ENCODE measurements around the gene MELTF. TPM values are rescaled to one million over a fixed set of nuclear protein-coding genes. Genes with fewer than 3 reads are reported as not detected.

MELTF gene
- total RNA-seq, 1 donor from 2014 or later, result 61.5 TPM

GRCh38 chr3:196979545-196979944 lies 50.1 kb downstream of the MELTF start:
- ATAC-seq (ENCODE audit: low read depth), result no peak
- Mint-ChIP-seq H3K4me3 (no peak overlapping the region), H3K4me1 (peaks cover 11% of the 10 kb centered on the region), H3K27ac (no peak overlapping the region), H3K36me3 (ENCODE audit: low read depth) (no peaks in the 10 kb centered on the region), H3K9me3 (peaks cover 8% of the 10 kb centered on the region), H3K27me3 (peaks cover 21% of the 10 kb centered on the region)
- no peak for DNase-seq
- CTCF ChIA-PET, result interaction anchor here (0.7 to 3.0 kb wide), 2 partner anchors 208 to 244 kb away, joined by 3 to 17 read pairs; no protein-coding TSS in a partner anchor
- no peak for TF ChIP-seq CTCF (IDR thresholded peaks at IDR 0.05)
- intact Hi-C loops (cut with micrococcal nuclease), result loop anchor here (2.0 to 10.0 kb wide), 2 partner anchors 23 to 535 kb away; no protein-coding TSS in a partner anchor
- POLR2A ChIA-PET, result no interaction called here

- Mint-ChIP-seq H3K9me3 (no peaks in the 10 kb centered on the region), H3K27ac (no peak overlapping the region), H3K4me1 (peaks cover 11% of the 10 kb centered on the region), H3K4me3 (no peak overlapping the region), H3K36me3 (ENCODE audit: low read depth) (no peaks in the 10 kb centered on the region), H3K27me3 (peaks cover 18% of the 10 kb centered on the region)
- DNase-seq (no peak), ATAC-seq (ENCODE audit: low read depth) (no peak)
- intact Hi-C loops (cut with micrococcal nuclease), result loop anchor here (10.0 kb wide), 1 partner anchor 538 kb away; no protein-coding TSS in a partner anchor
- TF ChIP-seq CTCF (IDR thresholded peaks at IDR 0.05), result no peak
- CTCF ChIA-PET, result interaction anchor here (0.8 to 3.0 kb wide), 2 partner anchors 141 to 211 kb away, joined by 3 to 17 read pairs; no protein-coding TSS in a partner anchor
- POLR2A ChIA-PET, result no interaction called here
Measured at GRCh38 chr3:196976941-196977340, 52.7 kb downstream of the MELTF start.

GRCh38 chr3:196975349-196975748 lies 54.3 kb downstream of the MELTF start:
- no peak for DNase-seq
- CTCF ChIA-PET, result interaction anchor here (0.7 to 2.0 kb wide), 3 partner anchors 53 to 839 kb away, joined by 3 to 4 read pairs (median 3); no protein-coding TSS in a partner anchor
- POLR2A ChIA-PET, result interaction anchor here (0.6 kb wide), 1 partner anchor 226 kb away, joined by 3 read pairs; no protein-coding TSS in a partner anchor
- Mint-ChIP-seq H3K4me1 (peaks cover 14% of the 10 kb centered on the region), H3K9me3 (no peaks in the 10 kb centered on the region), H3K36me3 (ENCODE audit: low read depth) (no peaks in the 10 kb centered on the region), H3K27ac (no peak overlapping the region), H3K27me3 (peaks cover 13% of the 10 kb centered on the region), H3K4me3 (no peak overlapping the region)
- intact Hi-C loops (cut with micrococcal nuclease), result loop anchor here (10.0 kb wide), 1 partner anchor 539 kb away; no protein-coding TSS in a partner anchor
- ATAC-seq (ENCODE audit: low read depth), result no peak
- TF ChIP-seq CTCF (IDR thresholded peaks at IDR 0.05), result no peak

- Mint-ChIP-seq H3K4me1 (peaks cover 19% of the 10 kb centered on the region), H3K4me3 (no peak overlapping the region), H3K9me3 (no peaks in the 10 kb centered on the region), H3K36me3 (ENCODE audit: low read depth) (no peaks in the 10 kb centered on the region), H3K27me3 (peaks cover 13% of the 10 kb centered on the region), H3K27ac (no peak overlapping the region)
- ATAC-seq (ENCODE audit: low read depth) (no peak), DNase-seq (no peak)
- TF ChIP-seq CTCF (IDR thresholded peaks at IDR 0.05), result no peak
- CTCF ChIA-PET, result interaction anchor here (2.0 kb wide), 1 partner anchor 212 kb away, joined by 4 read pairs; no protein-coding TSS in a partner anchor
- intact Hi-C loops (cut with micrococcal nuclease), result loop anchor here (10.0 kb wide), 1 partner anchor 540 kb away; no protein-coding TSS in a partner anchor
- POLR2A ChIA-PET, result no interaction called here
Measured at GRCh38 chr3:196974661-196975060, 55.0 kb downstream of the MELTF start.

GRCh38 chr3:196971094-196971698 lies 58.4 kb downstream of the MELTF start:
- intact Hi-C loops (cut with micrococcal nuclease), result loop anchor here (10.0 kb wide), 1 partner anchor 544 kb away; no protein-coding TSS in a partner anchor
- ChIA-PET CTCF (interaction anchor here (1.3 to 5.4 kb wide), 2 partner anchors 135 to 154 kb away, joined by 3 to 65 read pairs; no protein-coding TSS in a partner anchor), POLR2A (interaction anchor here (0.6 kb wide), 1 partner anchor 97 kb away, joined by 3 read pairs; no protein-coding TSS in a partner anchor)
- no peaks in the 10 kb centered on the region for H3K27me3 Mint-ChIP-seq
- H3K27ac Mint-ChIP-seq, result no peak overlapping the region
- H3K9me3 Mint-ChIP-seq, result no peaks in the 10 kb centered on the region
- no peaks in the 10 kb centered on the region for H3K36me3 Mint-ChIP-seq (ENCODE audit: low read depth)
- DNase-seq (no peak), ATAC-seq (ENCODE audit: low read depth) (no peak)
- no peak for TF ChIP-seq CTCF (IDR thresholded peaks at IDR 0.05)
- peaks cover 21% of the 10 kb centered on the region for H3K4me1 Mint-ChIP-seq
- peak overlapping the region; percentile 3 for H3K4me3 Mint-ChIP-seq

All from activated B cell treated with CpG ODN at 0.5 μM for 24 hours (primary cell).